Upper lobe of left lung (tissue), 6 donors: ENCODE measurements around the gene PPP1CA. TPM values are rescaled to one million over a fixed set of nuclear protein-coding genes. Genes with fewer than 3 reads are reported as not detected.
"Not testable (repeated sequence)": the region's sequence is repeated elsewhere in the genome, so short reads cannot be mapped to it uniquely, and the experiment has no call there.

Experiments
- ATAC-seq, 2 donors: fragments of 200-7000 bp; cut with Tn5 transposase; one replicate each; pipeline ENCODE4 v1.9.1; 2022; ENCODE audit warnings: mild to moderate bottlenecking in 2 of 2, moderate library complexity in 2 of 2; ENCODE audit not compliant: low FRiP score in 2 of 2
- DNase-seq, 2 donors: peaks; one replicate each; pipeline ENCODE4 v3.0.0-alpha.2; 2019 to 2020
- H3K27ac ChIP-seq, 4 donors: fragments of 200-600 bp; sonication (generic); one replicate each; pipeline ENCODE4 v1.5.1; 2016 to 2019
- H3K27me3 ChIP-seq, 4 donors: fragments of 200-600 bp; sonication (generic); one replicate each; pipeline ENCODE4 v1.5.1; 2017 to 2019
- H3K36me3 ChIP-seq, 4 donors: fragments of 200-600 bp; sonication (generic); one replicate each; pipeline ENCODE4 v1.5.1; 2016 to 2019
- H3K4me1 ChIP-seq, 4 donors: fragments of 200-600 bp; sonication (generic); one replicate each; pipeline ENCODE4 v1.5.1; 2018 to 2019
- H3K4me3 ChIP-seq, 4 donors: fragments of 200-600 bp; sonication (generic); one replicate each; pipeline ENCODE4 v1.5.1; 2017 to 2019; ENCODE audit warnings: mild to moderate bottlenecking in 2 of 4, moderate library complexity in 1 of 4
- H3K9me3 ChIP-seq, 4 donors: fragments of 200-600 bp; sonication (generic); one replicate each; pipeline ENCODE4 v1.5.1; 2018 to 2019
- EP300 ChIP-seq, 4 donors: sonication (generic); formaldehyde crosslinking; IDR thresholded peaks; one replicate each; pipeline ENCODE4 v1.5.1; 2017; ENCODE audit warnings: antibody characterized with exemption in 4 of 4, control low read depth in 2 of 4
- POLR2A ChIP-seq, 4 donors: fragments of 450-650 bp; IDR thresholded peaks; one replicate each; pipeline ENCODE4 v1.5.1; 2016 to 2017; ENCODE audit warnings: antibody characterized with exemption in 4 of 4, mild to moderate bottlenecking in 2 of 4
- POLR2AphosphoS5 ChIP-seq, 2 donors: sonication (generic); formaldehyde crosslinking; IDR thresholded peaks; one replicate each; pipeline ENCODE4 v1.5.1; 2017; ENCODE audit warnings: antibody characterized with exemption in 2 of 2
- WGBS, 2 donors: methylation state at CpG; one replicate each; pipeline ENCODE4 v1.1.5; 2017 to 2018; 5-methylcytosine and 5-hydroxymethylcytosine counted together
- total RNA-seq, 6 donors: library from RNA; depleted of rRNA in 4 of 6; stranded (reverse); fragments of >200 nt in 4 of 6; gene quantifications; one replicate each; pipeline versions ENCODE4 v1.1.0 to v1.2.1, GENCODE V29; 2016 to 2021
- TF ChIP-seq, protein P1 (sequence below), 6 experiments: fragments of 450-650 bp in 4 of 6; fragments of 200-600 bp in 2 of 6; sonication (generic) in 2 of 6; IDR thresholded peaks; one replicate each; pipeline ENCODE4 v1.5.1; 2016 to 2019; ENCODE audit warnings: antibody characterized with exemption in 6 of 6
- donor health status: DM: no; HTN: no; CAD: no; lungs with moderate emphysema.
- donor health status: DM: no; HTN: yes; CAD: no; lungs with severe emphysema.

The PPP1CA gene
- total RNA-seq, 6 donors from 2014 or later = 83.8 to 191 (median 135) TPM

- Histone ChIP-seq H3K27ac (peak overlapping the region in 1 of 4 donors; percentile 39), H3K4me1 (peaks cover 20 to 52% (median 37%) of the 10 kb centered on the region in 4 donors), H3K27me3 (no peaks in the 10 kb centered on the region), H3K9me3 (no peaks in the 10 kb centered on the region), H3K4me3 (no peak overlapping the region), H3K36me3 (no peaks in the 10 kb centered on the region)
- WGBS, 2 donors = 71 to 85% methylated on average over 9 to 15 of the region's 18 CpGs
- peak in 1 of 2 donors; percentile 80 for DNase-seq
- no peak for ATAC-seq
- TF ChIP-seq EP300 (IDR thresholded peaks at IDR 0.05) = no peak
- TF ChIP-seq POLR2A (IDR thresholded peaks at IDR 0.05) = no peak
- TF ChIP-seq, protein P1, sequence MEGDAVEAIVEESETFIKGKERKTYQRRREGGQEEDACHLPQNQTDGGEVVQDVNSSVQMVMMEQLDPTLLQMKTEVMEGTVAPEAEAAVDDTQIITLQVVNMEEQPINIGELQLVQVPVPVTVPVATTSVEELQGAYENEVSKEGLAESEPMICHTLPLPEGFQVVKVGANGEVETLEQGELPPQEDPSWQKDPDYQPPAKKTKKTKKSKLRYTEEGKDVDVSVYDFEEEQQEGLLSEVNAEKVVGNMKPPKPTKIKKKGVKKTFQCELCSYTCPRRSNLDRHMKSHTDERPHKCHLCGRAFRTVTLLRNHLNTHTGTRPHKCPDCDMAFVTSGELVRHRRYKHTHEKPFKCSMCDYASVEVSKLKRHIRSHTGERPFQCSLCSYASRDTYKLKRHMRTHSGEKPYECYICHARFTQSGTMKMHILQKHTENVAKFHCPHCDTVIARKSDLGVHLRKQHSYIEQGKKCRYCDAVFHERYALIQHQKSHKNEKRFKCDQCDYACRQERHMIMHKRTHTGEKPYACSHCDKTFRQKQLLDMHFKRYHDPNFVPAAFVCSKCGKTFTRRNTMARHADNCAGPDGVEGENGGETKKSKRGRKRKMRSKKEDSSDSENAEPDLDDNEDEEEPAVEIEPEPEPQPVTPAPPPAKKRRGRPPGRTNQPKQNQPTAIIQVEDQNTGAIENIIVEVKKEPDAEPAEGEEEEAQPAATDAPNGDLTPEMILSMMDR (IDR thresholded peaks at IDR 0.05) = no peak
- TF ChIP-seq POLR2AphosphoS5 (IDR thresholded peaks at IDR 0.05) = no peak
Observed at GRCh38 chr11:67406420-67406968, 4.8 kb upstream of the PPP1CA start.

DNA sequence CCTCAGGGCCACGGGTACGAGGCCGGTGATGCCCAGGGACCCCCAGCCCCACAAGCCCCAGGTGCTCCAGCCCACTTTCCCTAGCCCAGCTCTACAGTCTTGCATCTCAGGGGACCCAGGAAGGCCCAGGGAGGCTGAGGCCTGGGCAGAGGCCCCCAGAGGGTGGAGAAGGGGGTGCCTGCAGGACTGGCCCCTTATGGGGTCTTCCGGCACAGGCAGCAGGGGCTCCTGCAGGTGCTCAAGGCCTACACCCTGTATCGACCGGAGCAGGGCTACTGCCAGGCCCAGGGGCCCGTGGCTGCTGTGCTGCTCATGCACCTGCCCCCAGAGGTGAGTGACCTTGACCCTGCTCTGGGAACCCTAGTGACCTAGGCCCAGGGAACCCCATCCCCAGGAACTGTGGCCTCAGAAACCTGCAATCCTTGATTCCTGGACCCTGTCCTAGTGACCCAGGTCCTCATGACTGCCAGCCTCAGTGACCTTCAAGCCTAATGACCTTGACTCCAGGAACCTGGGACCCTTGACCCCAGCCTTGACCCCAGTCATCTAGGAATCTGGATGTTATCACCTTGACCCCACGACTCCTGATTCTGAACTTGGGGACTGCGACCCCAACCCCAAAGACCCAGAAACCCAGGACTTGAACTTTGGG, 4.2 kb upstream of the PPP1CA start:
- no peak for ATAC-seq
- peak in 1 of 2 donors; percentile 69 for DNase-seq
- Histone ChIP-seq H3K4me3 (peak overlapping the region in 1 of 4 donors; percentile 51), H3K27me3 (no peaks in the 10 kb centered on the region), H3K27ac (peak overlapping the region in 1 of 4 donors; percentile 95), H3K4me1 (peaks cover 21 to 57% (median 41%) of the 10 kb centered on the region in 4 donors), H3K9me3 (no peaks in the 10 kb centered on the region), H3K36me3 (no peaks in the 10 kb centered on the region)
- TF ChIP-seq POLR2AphosphoS5 (IDR thresholded peaks at IDR 0.05) (no peak), EP300 (IDR thresholded peaks at IDR 0.05) (no peak), POLR2A (IDR thresholded peaks at IDR 0.05) (no peak)
- TF ChIP-seq, protein P1 (IDR thresholded peaks at IDR 0.05) = no peak
- 67 to 84% methylated on average over 2 to 6 of the region's 9 CpGs for WGBS, 2 donors

DNA sequence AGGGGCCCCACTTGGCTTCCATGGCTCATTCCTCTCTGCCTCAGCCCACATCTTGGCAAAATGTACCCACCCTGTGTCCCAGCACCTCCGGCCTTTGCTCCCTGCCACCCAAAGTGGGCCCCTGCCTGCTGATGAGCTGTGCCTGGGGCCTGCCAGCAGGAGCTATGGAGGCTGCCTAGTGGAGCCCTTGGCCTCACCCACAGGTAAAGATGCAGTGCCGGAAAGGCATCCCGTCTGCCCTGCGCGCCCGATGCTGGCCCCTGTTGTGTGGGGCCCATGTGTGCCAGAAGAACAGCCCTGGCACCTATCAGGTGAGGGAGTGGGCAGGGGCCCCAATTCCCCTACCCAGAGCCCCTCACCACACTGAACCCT, 3.5 kb upstream of the PPP1CA start:
- WGBS, 2 donors = 87% methylated on average over 6 of the region's 6 CpGs; no CpG with 5 or more reads in 1 of the 2 donors
- ATAC-seq (no peak), DNase-seq (peak in 1 of 2 donors; percentile 73)
- TF ChIP-seq POLR2A (IDR thresholded peaks at IDR 0.05) (no peak), EP300 (IDR thresholded peaks at IDR 0.05) (no peak), POLR2AphosphoS5 (IDR thresholded peaks at IDR 0.05) (no peak)
- TF ChIP-seq, protein P1 (IDR thresholded peaks at IDR 0.05) = no peak
- H3K36me3 ChIP-seq = peaks cover 0 to 4% (median 0%) of the 10 kb centered on the region in 4 donors
- no peaks in the 10 kb centered on the region for H3K27me3 ChIP-seq
- H3K9me3 ChIP-seq = no peaks in the 10 kb centered on the region
- peak overlapping the region in 2 of 4 donors; percentile 79 to 95 for H3K27ac ChIP-seq
- H3K4me3 ChIP-seq = peak overlapping the region in 3 of 4 donors; percentile 32 to 51 (median 47)
- H3K4me1 ChIP-seq = peaks cover 27 to 59% (median 44%) of the 10 kb centered on the region in 4 donors

GRCh38 chr11:67404515-67405195, 3.0 kb upstream of the PPP1CA start:
- ATAC-seq (no peak), DNase-seq (peak; percentile 66 to 72)
- peak in 1 of 2 donors; percentile 58 for TF ChIP-seq POLR2AphosphoS5 (IDR thresholded peaks at IDR 0.05)
- TF ChIP-seq POLR2A (IDR thresholded peaks at IDR 0.05) = no peak
- TF ChIP-seq, protein P1 (IDR thresholded peaks at IDR 0.05) = no peak
- TF ChIP-seq EP300 (IDR thresholded peaks at IDR 0.05) = peak in 1 of 4 donors; percentile 3
- Histone ChIP-seq H3K36me3 (peaks cover 0 to 10% (median 2%) of the 10 kb centered on the region in 4 donors), H3K4me3 (peak overlapping the region in 3 of 4 donors; percentile 32 to 51 (median 47)), H3K27ac (peak overlapping the region; percentile 61 to 96 (median 87)), H3K4me1 (peaks cover 32 to 60% (median 43%) of the 10 kb centered on the region in 4 donors), H3K9me3 (no peaks in the 10 kb centered on the region), H3K27me3 (no peaks in the 10 kb centered on the region)
- 58 to 61% methylated on average over 8 to 13 of the region's 13 CpGs for WGBS, 2 donors

DNA sequence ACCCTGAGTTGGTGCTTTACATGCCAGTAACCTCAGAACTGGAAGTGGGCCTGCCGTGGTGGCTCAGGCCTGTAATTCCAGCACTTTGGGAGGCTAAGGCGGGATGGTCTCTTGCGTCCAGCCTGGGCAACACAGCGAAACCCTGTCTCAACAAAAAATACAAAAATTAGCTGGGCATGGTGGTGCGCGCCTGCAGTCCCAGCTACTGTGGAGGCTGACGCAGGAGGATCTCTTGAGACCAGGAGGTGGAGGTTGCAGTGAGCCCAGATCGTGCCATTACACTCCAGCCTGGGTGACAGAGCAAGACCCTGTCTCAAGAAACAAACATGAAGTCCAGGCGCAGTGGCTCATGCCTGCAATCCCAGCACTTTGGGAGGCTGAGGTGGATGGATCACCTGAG, 1.4 kb upstream of the PPP1CA start:
- not testable (repeated sequence) for DNase-seq, H3K9me3 ChIP-seq, ATAC-seq, H3K27me3 ChIP-seq
- peaks cover 34 to 64% (median 38%) of the 10 kb centered on the region in 4 donors for H3K4me1 ChIP-seq
- H3K27ac ChIP-seq = peak overlapping the region; percentile 61 to 96 (median 87)
- H3K36me3 ChIP-seq = peaks cover 4 to 25% (median 18%) of the 10 kb centered on the region in 4 donors
- 90% methylated on average over 8 to 9 of the region's 9 CpGs for WGBS, 2 donors
- H3K4me3 ChIP-seq = peak overlapping the region in 1 of 4 donors; percentile 51
